ENCODE measurements around the gene C19orf47.

C19orf47 gene

GRCh38 chr19:40302224-40303011 lies 45.8 kb downstream of the C19orf47 start:
- Histone ChIP-seq H3K36me3 (replicated peaks; ENCODE audit: insufficient read depth, low read length) (no peaks in the 10 kb centered on the region), H3F3A (ENCODE audit: insufficient read depth, low read length) (no peaks in the 10 kb centered on the region), H3K9ac (ENCODE audit: low read length) (no peak overlapping the region), H3K27me3 (replicated peaks; ENCODE audit: insufficient read depth, low read length) (no peaks in the 10 kb centered on the region), H3K9me3 (replicated peaks; ENCODE audit: insufficient read depth, low read length) (no peaks in the 10 kb centered on the region), H4K20me1 (ENCODE audit: insufficient read depth, low read length) (no peaks in the 10 kb centered on the region), H3K79me2 (ENCODE audit: low read length) (no peaks in the 10 kb centered on the region), H3K27ac (ENCODE audit: low read length) (no peak overlapping the region), H3K4me2 (ENCODE audit: low read depth, low read length) (no peak overlapping the region), H3K4me1 (ENCODE audit: low read length) (no peaks in the 10 kb centered on the region), H3K9me2 (replicated peaks; ENCODE audit: insufficient read depth, low read length) (no peaks in the 10 kb centered on the region), H3K4me3 (ENCODE audit: low read length) (no peak overlapping the region), H2AFZ (ENCODE audit: low read length) (no peak overlapping the region)
- TF ChIP-seq EZH2 (optimal IDR thresholded peaks at IDR 0.05; ENCODE audit: low read depth, low read length) = no peak
- no peak for TF ChIP-seq EZH2phosphoT487 (IDR thresholded peaks at IDR 0.05; ENCODE audit: low read length)
- DNase-seq = no peak

GRCh38 chr19:40300668-40301067 lies 47.5 kb downstream of the C19orf47 start:
- no peaks in the 10 kb centered on the region for H4K20me1 ChIP-seq (ENCODE audit: insufficient read depth, low read length)
- H3K27me3 ChIP-seq (replicated peaks; ENCODE audit: insufficient read depth, low read length) = no peaks in the 10 kb centered on the region
- no peaks in the 10 kb centered on the region for H3K4me1 ChIP-seq (ENCODE audit: low read length)
- TF ChIP-seq EZH2 (optimal IDR thresholded peaks at IDR 0.05; ENCODE audit: low read depth, low read length) (no peak), CTCF (IDR thresholded peaks at IDR 0.05; ENCODE audit: low read length) (no peak), EZH2phosphoT487 (IDR thresholded peaks at IDR 0.05; ENCODE audit: low read length) (no peak)
- no peaks in the 10 kb centered on the region for H3K79me2 ChIP-seq (ENCODE audit: low read length)
- no peak overlapping the region for H2AFZ ChIP-seq (ENCODE audit: low read length)
- no peaks in the 10 kb centered on the region for H3K9me3 ChIP-seq (replicated peaks; ENCODE audit: insufficient read depth, low read length)
- no peak overlapping the region for H3K4me2 ChIP-seq (ENCODE audit: low read depth, low read length)
- H3K4me3 ChIP-seq (ENCODE audit: low read length) = no peak overlapping the region
- no peaks in the 10 kb centered on the region for H3K36me3 ChIP-seq (replicated peaks; ENCODE audit: insufficient read depth, low read length)
- H3F3A ChIP-seq (ENCODE audit: insufficient read depth, low read length) = no peaks in the 10 kb centered on the region
- no peaks in the 10 kb centered on the region for H3K9me2 ChIP-seq (replicated peaks; ENCODE audit: insufficient read depth, low read length)
- DNase-seq = no peak
- H3K9ac ChIP-seq (ENCODE audit: low read length) = no peak overlapping the region
- no peak overlapping the region for H3K27ac ChIP-seq (ENCODE audit: low read length)

- no peaks in the 10 kb centered on the region for H3K27me3 ChIP-seq (replicated peaks; ENCODE audit: insufficient read depth, low read length)
- no peaks in the 10 kb centered on the region for H3K9me3 ChIP-seq (replicated peaks; ENCODE audit: insufficient read depth, low read length)
- DNase-seq = no peak
- no peak overlapping the region for H3K4me2 ChIP-seq (ENCODE audit: low read depth, low read length)
- H3K9ac ChIP-seq (ENCODE audit: low read length) = no peak overlapping the region
- no peaks in the 10 kb centered on the region for H4K20me1 ChIP-seq (ENCODE audit: insufficient read depth, low read length)
- no peaks in the 10 kb centered on the region for H3K4me1 ChIP-seq (ENCODE audit: low read length)
- H3K36me3 ChIP-seq (replicated peaks; ENCODE audit: insufficient read depth, low read length) = no peaks in the 10 kb centered on the region
- no peak overlapping the region for H3K27ac ChIP-seq (ENCODE audit: low read length)
- H3K9me2 ChIP-seq (replicated peaks; ENCODE audit: insufficient read depth, low read length) = no peaks in the 10 kb centered on the region
- H3K4me3 ChIP-seq (ENCODE audit: low read length) = no peak overlapping the region
- no peaks in the 10 kb centered on the region for H3F3A ChIP-seq (ENCODE audit: insufficient read depth, low read length)
- no peak overlapping the region for H2AFZ ChIP-seq (ENCODE audit: low read length)
- no peaks in the 10 kb centered on the region for H3K79me2 ChIP-seq (ENCODE audit: low read length)
- TF ChIP-seq EZH2 (optimal IDR thresholded peaks at IDR 0.05; ENCODE audit: low read depth, low read length) (no peak), EZH2phosphoT487 (IDR thresholded peaks at IDR 0.05; ENCODE audit: low read length) (no peak)
These were observed 50.2 kb downstream of the C19orf47 start for GRCh38 chr19:40298026-40298425.

- no peaks in the 10 kb centered on the region for H3K79me2 ChIP-seq (ENCODE audit: low read length)
- no peaks in the 10 kb centered on the region for H3K36me3 ChIP-seq (replicated peaks; ENCODE audit: insufficient read depth, low read length)
- no peaks in the 10 kb centered on the region for H4K20me1 ChIP-seq (ENCODE audit: insufficient read depth, low read length)
- H3K4me1 ChIP-seq (ENCODE audit: low read length) = no peaks in the 10 kb centered on the region
- no peak overlapping the region for H3K4me2 ChIP-seq (ENCODE audit: low read depth, low read length)
- H3K27me3 ChIP-seq (replicated peaks; ENCODE audit: insufficient read depth, low read length) = no peaks in the 10 kb centered on the region
- TF ChIP-seq EZH2 (optimal IDR thresholded peaks at IDR 0.05; ENCODE audit: low read depth, low read length) = no peak
- TF ChIP-seq CTCF (IDR thresholded peaks at IDR 0.05; ENCODE audit: low read length) = no peak
- TF ChIP-seq EZH2phosphoT487 (IDR thresholded peaks at IDR 0.05; ENCODE audit: low read length) = no peak
- no peak overlapping the region for H2AFZ ChIP-seq (ENCODE audit: low read length)
- H3K4me3 ChIP-seq (ENCODE audit: low read length) = no peak overlapping the region
- H3F3A ChIP-seq (ENCODE audit: insufficient read depth, low read length) = no peaks in the 10 kb centered on the region
- no peaks in the 10 kb centered on the region for H3K9me3 ChIP-seq (replicated peaks; ENCODE audit: insufficient read depth, low read length)
- no peak overlapping the region for H3K9ac ChIP-seq (ENCODE audit: low read length)
- H3K9me2 ChIP-seq (replicated peaks; ENCODE audit: insufficient read depth, low read length) = no peaks in the 10 kb centered on the region
- no peak for DNase-seq
- no peak overlapping the region for H3K27ac ChIP-seq (ENCODE audit: low read length)
These were observed 53.6 kb downstream of the C19orf47 start for GRCh38 chr19:40294560-40294959.
